ENCODE measurements around the gene IRF5.

DNA sequence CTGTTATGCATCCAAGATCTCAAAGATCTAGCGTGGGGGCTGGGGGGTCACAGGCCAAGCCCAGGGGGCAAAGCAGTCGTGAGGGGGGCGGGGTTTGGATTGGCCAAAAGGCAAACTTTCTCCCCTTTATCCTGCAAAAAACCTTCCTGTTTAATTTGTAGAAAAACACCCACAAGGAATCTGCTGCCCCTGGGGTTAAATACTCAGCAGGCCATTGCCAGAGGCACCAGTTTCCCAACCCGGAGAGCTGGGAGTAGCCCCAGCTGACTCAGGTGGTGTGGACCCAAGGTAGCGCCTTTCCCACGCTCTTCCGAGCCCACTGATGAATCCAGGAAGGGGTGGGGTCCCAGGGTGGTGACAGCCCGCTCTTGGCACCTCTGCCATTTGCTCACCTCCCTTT is 48.6 kb upstream of the IRF5 start:
- TF ChIP-seq GATA2 (IDR thresholded peaks at IDR 0.05; ENCODE audit: low read depth, low read length) (no peak), GATA3 (IDR thresholded peaks at IDR 0.05; ENCODE audit: low read depth, low read length) (no peak)
